ENCODE results near the gene KCNQ1. TPM values are rescaled to one million over a fixed set of nuclear protein-coding genes. Genes with fewer than 3 reads are reported as not detected.

Gene KCNQ1
- total RNA-seq, 4 donors from 2014 or later, result 3.2 to 12.7 (median 5.5) TPM

DNA sequence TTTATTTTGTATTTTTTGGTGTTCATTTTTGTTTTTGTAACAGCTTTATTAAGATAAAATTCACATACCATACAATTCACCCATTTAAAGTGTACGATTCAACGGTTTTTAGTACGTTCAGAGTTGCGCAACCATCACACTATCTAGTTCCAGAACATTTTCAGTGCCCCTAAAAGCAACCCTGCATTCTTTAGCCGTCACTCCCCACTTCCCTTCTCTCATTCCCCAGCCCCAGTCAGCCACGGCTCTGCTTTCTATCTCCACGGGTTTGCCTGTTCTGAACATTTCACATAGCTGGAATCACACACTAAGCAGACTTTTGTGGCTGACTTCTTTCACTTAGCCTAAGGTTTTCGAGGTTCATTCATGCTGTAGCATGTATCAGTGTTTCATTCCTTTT, 264.6 kb downstream of the KCNQ1 start:
- TF ChIP-seq, protein P1, sequence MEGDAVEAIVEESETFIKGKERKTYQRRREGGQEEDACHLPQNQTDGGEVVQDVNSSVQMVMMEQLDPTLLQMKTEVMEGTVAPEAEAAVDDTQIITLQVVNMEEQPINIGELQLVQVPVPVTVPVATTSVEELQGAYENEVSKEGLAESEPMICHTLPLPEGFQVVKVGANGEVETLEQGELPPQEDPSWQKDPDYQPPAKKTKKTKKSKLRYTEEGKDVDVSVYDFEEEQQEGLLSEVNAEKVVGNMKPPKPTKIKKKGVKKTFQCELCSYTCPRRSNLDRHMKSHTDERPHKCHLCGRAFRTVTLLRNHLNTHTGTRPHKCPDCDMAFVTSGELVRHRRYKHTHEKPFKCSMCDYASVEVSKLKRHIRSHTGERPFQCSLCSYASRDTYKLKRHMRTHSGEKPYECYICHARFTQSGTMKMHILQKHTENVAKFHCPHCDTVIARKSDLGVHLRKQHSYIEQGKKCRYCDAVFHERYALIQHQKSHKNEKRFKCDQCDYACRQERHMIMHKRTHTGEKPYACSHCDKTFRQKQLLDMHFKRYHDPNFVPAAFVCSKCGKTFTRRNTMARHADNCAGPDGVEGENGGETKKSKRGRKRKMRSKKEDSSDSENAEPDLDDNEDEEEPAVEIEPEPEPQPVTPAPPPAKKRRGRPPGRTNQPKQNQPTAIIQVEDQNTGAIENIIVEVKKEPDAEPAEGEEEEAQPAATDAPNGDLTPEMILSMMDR (IDR thresholded peaks at IDR 0.05; ENCODE audit: low read depth), result no peak

- TF ChIP-seq, protein P1 (IDR thresholded peaks at IDR 0.05; ENCODE audit: low read depth), result no peak
Measured at GRCh38 chr11:2711161-2711560, 266.4 kb downstream of the KCNQ1 start.

GRCh38 chr11:2713094-2713493, 268.3 kb downstream of the KCNQ1 start:
- TF ChIP-seq, protein P1 (IDR thresholded peaks at IDR 0.05; ENCODE audit: low read depth), result no peak

DNA sequence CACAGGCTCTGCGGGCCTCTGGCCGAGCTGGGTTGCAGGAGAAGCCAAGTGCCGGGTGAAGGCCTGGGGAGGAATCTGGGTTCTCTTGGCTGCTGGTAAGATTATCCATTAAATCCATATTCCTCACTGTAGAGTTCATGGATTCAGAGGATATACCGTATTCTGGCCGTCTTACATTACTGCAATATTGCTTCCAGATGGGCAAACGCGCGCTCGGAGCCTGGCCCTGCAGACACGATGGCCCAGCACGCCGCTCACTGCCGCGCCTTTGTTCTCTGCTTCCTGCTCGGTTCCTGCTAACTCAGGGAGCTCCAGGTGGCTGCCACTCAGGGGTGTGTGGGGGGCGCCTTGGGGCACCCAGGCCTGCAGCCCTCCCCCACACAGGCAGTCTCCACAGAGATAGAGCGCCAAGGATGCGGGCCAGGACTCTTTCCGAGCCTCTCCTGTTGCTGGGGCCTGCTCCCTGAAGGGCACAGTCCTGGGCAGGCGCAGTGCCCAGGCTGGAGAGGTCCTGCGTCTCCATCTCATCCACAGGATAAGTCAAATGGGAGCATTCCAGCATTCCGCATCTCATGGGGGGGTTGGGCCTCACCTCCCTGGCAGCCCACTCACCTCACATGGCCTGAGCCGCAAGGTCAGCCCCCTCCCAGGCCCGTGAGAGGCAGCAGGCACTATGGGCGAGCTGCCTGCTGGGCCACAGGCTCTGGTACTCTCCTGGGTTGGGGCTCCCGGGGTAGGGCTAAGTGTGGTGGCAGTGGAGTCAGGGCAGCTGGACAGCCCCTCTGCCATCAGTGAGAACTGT, 269.1 kb downstream of the KCNQ1 start:
- TF ChIP-seq, protein P1 (IDR thresholded peaks at IDR 0.05; ENCODE audit: low read depth), result no peak

DNA sequence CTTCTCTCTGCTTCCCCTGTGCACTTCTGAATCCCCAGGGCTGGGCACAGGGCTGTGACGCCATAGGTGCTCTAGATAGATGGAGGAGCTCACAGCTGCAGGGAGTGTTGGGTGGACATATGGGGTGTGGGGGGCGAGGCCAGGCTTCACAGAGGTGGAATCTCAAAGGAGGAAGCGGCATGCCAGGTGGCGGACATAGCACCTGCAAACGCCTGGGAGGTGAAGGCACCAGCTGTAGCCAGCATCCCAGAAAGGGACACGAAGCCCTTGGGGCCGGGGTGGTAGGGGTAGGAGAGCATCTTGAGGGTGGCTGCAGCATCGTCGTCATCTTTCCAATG, 269.6 kb downstream of the KCNQ1 start:
- TF ChIP-seq, protein P1 (IDR thresholded peaks at IDR 0.05; ENCODE audit: low read depth), result no peak

- TF ChIP-seq, protein P1 (IDR thresholded peaks at IDR 0.05; ENCODE audit: low read depth), result no peak
Measured at GRCh38 chr11:2714871-2715270, 270.1 kb downstream of the KCNQ1 start.

DNA sequence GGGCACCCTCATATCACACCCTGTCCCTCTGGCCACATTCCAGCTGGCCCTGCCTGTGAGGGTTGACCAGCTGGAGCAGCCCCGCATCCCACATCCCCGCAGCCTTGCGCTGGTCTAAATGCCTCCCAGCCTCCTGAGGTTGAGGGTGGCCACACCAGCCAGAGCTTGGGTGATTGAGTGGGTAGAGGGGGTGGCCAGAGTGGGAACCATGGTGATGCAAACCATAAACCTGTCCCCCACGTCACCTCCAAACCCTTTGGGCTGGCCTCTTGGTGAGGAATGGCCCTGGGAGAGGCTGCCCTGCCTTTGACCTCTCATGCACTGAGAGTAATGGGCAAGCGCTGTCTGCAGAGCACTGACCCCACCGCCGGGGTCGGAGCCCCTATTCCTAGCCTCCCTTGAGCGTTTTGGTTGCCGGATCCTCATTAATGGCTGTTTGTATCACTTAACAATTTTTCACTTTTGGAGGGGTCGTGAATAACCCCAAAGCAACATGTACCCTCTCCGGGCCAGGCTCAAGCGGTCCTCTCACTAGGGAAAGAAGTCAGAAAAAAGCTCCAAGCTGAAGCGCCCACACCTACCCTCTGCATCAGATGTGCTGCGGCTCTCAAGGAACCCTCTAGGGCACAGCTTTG, 271.0 kb downstream of the KCNQ1 start:
- TF ChIP-seq, protein P1 (IDR thresholded peaks at IDR 0.05; ENCODE audit: low read depth), result no peak
